HG02884 (cell line): ENCODE results near the gene TNFRSF1B.

ENCODE experiments used
- ATAC-seq: cut with Tn5 transposase; IDR thresholded peaks from one replicate; pipeline ENCODE4 v1.9.1; 2021; ENCODE audit warnings: mild to moderate bottlenecking, moderate library complexity; ENCODE audit not compliant: unreplicated experiment

The TNFRSF1B gene

DNA sequence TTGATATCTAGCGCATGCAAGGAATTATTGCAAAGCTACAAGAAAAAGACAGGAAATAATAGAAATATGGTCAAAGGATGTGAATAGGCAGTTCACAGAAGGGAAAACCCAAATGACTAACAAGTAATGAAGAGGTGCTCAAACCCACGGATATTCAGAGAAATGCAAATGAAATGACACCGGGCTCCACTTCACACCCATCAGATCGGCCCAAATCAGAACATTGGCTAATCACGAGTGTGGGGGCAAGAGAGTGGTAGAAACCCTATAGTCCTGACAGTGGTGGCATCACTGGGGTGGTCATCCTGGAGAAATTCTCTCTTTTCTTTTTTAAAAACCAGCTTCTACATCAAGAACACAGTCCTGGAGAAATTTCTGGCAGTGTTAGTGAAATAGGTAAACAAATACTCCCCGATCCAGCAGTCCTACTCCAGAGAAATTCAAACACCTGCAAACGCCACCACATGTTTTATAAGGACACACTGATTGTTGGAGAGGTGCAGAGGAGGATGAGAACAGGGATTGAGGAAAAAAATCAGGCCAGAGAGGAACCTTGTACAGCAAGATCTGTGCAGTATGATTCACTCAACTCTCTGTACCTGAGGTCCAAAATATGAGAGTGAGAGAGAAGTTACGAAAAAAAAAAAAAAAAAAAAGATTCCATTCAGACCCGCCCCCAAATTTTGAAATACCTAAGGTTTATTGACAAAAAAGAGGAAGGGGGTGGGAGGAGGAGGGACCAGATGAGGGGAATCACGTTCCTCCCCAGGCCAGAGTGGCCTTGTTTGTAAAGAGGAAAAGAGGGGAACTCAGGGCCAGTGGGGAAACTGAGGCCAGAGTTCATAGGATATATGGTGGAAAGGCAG, 9.2 kb upstream of the TNFRSF1B start:
- ATAC-seq: no peak

- no peak for ATAC-seq
These were observed 8.3 kb upstream of the TNFRSF1B start for GRCh38 chr1:12158357-12159092.

DNA sequence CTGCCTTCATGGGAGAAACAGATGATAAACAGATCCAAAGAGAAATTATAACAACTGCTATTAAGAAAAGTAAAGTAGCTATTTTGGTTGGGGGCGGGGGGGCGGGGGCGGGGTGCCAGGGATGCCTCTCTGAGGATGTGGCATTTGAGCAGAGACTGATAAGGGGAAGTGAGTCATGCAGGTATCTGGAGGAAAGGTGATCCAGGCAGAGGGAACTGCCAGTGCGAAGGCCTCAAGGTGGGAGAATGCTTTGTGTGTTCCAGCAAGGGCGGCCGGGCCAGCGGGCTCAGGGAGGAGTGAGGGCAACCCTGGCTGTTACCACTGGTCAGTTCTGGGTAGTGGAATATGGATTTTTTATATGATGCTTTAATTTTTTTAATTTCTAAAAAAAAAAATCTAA, 7.0 kb upstream of the TNFRSF1B start:
- no peak for ATAC-seq

- no peak for ATAC-seq
These were observed 5.5 kb upstream of the TNFRSF1B start for GRCh38 chr1:12161324-12161661.

- peak; percentile 67 for ATAC-seq
These were observed 4.9 kb upstream of the TNFRSF1B start for GRCh38 chr1:12161662-12162458.

- no peak for ATAC-seq
These were observed 4.2 kb upstream of the TNFRSF1B start for GRCh38 chr1:12162459-12163137.

- no peak for ATAC-seq
These were observed 3.6 kb upstream of the TNFRSF1B start for GRCh38 chr1:12163210-12163609.

DNA sequence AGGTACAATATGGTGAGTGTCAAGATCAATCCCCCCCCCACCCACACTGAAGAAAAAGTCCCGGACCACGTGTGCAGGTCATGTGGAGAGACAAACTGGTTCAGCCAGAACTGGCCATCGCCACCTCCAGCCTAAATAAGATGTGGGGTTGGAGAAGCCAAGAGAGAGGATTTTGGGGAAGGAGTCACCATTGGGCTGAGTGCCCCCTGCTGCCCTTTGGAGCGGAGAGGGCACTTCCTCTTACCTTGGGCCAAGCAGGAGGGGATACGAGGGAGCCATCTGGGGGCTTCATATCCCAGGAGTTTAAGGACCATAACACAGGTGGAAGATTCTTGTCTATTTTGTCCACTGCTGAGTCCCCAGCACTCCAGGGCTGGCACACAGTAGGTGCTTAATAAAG, 2.6 kb upstream of the TNFRSF1B start:
- no peak for ATAC-seq

GRCh38 chr1:12165342-12165741, 1.4 kb upstream of the TNFRSF1B start:
- ATAC-seq: no peak

DNA sequence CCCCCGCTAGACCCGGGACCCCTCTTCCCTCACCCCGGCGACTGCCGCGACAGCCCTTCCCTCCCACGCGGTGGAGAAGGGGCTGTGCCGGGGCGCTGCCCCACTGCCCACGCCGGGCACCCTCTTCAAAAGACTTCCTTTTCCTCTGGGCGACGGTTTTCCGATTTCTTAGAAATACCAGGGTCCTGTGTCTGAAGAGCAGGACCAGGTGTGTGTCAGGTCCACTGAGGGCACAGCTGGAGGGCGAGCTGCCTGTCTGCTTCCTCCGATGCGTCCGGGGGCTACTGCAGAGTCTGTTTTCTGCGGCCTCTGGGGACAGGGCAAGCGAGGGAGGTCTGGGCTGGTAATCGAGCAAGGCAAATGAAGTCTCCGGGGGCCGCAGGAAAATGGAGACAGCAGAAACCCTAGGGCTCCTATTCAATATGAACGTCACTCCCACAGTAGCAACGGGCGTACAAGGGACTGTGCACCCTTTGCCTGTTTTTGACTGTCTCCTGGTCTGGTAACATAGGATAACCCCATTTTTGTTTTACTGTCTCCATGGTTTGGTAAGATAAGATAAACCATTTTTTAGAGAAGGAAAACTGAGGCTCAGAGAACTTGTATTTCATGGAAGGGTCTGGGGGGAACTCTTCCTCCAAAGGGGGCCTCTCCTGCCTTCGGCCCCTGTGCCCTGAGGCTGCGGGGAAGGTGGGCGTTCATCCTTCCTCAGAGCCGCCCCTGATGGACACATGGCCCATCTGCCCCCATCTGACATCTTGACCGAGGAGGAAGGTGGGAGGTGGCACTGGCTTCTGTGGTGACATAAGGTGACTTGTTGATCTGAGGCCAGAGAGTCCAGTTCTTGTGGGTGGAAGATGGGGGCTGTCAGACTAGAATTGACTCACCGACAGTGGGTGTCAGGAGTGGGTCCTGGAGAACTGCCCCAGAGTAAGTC, 970 bp downstream of the TNFRSF1B start:
- ATAC-seq: no peak

DNA sequence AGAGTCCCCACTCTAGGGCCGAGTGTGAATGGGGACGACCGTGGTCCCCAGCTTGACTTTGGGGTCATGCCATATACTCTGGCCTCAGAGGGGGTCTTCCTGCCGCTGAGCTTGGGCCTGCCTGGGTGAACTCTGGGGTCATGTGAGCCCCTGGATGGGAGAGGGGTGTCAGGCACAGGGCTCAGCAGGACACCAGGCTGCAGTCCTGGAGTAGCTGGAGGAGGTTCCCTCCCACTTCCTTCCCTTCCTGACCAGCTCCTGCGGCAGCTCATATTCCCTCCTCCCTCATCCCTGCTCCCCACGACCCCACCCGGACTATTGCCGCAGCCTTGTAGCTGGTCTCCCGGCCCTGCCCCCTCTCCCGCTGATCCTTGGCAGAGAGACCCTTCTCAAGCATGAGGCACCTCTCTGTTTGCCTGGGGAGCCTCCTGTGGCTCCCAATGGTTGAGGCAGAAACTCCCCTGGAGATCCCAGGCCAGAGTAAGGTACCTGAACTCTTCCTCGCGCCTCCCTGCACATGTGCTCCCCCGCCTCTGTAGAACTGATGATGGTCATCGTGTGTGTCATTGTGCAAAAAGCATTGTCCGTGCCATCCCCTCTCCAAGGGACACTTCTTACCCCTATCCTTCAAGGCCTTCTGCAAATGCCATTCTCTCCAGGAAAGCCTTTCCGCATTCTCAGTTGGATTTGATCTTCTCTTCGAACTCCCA, 1.8 kb downstream of the TNFRSF1B start:
- no peak for ATAC-seq

DNA sequence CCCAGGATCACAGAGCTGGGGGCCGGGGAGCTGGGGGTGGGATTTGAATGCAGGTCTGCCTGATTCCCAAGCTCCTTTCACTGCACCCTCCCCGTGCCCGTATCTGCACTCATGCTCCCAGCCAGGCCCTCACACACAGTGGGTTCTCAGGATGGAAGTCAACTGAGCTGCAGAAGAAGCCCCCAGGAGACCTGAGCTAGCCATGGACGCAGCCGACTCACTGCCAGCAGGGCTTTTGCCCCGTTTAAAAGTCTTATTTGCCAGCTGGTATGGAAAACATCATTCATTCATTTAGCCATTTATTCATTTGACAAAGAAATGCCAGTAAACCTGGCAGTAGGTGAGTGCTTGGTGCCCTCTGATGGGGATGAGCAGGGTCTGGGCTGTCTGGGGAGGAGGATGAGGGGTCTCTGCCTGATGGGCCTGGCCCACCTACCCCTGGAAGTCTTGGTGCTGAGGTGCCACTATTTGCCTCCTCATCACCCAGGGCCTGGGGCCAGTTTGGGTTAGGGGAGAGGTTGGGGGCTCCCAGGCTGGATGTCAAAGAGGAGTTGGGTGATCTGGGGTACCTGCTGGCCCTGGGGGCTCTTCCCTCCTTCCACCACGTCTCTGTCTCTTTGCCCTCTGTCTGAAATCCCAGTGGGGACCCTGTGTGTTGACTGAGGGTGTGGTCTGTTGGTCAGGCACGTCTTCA, 2.8 kb downstream of the TNFRSF1B start:
- ATAC-seq: no peak

GRCh38 chr1:12170263-12170671, 3.5 kb downstream of the TNFRSF1B start:
- no peak for ATAC-seq

- no peak for ATAC-seq
These were observed 4.6 kb downstream of the TNFRSF1B start for GRCh38 chr1:12171206-12172041.

DNA sequence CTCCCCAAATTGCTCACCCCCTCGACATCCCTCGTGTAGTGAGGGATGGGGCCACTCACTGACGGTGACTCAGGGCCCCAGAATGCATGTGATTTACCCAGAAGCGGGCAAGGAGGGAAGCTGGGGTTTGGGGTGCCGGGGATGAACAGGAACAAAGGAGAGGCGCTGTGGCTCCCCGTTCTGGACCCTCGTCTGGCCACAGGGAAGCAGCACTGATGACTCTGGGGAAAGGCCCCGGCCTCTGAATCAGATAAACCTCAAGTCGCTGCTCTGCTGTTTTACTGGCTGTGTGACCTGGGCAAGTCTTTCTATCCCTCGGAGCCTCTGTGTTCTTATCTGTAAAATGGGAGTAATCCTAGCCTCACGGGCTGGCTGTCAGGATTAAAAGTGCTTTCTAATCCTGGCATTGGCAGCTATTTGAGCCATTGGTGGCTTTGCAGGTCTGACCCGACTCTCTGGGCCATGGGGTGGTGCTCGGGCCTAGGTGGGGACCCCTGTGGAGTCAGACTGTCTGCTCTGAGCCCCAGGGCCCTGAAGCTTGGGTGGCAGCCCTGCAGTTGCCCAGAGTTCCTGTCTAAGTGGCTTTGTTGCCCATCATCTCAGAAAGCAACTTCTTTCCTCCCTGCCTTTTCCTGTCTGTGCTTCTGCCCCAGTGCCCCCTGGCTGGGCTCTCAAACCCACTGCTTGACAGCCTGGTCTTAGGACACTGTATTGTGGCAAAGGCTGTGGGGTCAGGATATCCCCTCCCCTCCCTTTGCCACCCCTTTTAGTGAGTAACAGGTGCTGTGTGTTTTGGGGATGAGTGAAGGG, 5.5 kb downstream of the TNFRSF1B start:
- ATAC-seq: no peak

DNA sequence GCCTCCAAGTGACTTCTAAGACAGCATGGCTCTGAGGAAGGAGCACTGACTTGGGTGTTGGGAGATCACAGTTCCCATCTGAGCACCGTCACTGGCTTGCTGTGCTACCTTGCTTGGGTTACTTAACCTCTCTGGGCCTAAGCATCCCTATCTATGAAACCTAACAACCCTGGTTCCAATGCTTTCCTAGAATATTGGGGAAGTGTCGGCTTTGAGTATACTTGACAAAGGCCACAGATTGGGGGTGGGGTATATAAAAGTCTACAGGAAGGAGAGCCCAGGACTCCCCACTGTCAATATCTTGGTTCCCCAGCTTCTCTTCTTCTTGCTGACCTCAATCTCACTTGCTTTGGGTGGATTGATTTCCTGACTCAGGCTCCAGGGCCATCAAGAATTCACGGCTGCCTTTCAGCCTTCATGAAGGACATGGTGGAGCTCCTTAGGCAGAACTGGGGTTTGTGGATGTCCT, 6.3 kb downstream of the TNFRSF1B start:
- no peak for ATAC-seq

DNA sequence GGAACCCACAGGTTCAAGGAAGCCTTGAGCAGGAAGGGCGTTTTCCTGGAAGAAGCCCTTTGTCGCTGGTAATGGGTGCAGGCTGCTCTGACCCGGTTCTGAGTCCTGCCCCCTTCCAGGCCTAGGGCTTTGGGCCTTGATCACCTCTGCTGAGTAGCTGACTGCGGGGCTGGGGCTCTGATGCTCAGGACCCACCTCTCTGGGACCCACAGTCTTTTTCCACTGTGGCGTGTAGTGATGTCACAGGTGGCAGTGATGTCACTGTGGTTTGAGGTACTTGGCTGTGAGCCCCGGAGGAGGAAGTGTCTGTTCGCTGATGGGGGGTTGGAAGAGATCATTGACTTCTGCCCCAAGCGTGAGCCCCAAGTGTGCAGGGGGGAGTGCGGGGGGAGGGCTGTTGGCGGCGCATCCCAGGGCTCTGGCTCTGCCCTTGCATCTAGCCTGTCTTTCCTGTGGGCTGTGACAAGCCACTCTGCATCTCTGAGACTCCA, 6.9 kb downstream of the TNFRSF1B start:
- ATAC-seq: no peak
